MM.1S (cell line): ENCODE results near the gene IPO5.
"Not testable (repeated sequence)": the region's sequence is repeated elsewhere in the genome, so short reads cannot be mapped to it uniquely, and the experiment has no call there.

Source experiments
- DNase-seq: peaks from one replicate; pipeline ENCODE4 v3.0.0-alpha.2; 2015
- H2AFZ ChIP-seq: fragments of 300-600 bp; sonication (generic); 2 replicates; pipeline ENCODE4 v1.6.0; 2016; ENCODE audit warnings: antibody characterized with exemption, low read length
- H3F3A ChIP-seq: fragments of 300-600 bp; sonication (generic); 2 replicates; pipeline ENCODE4 v1.6.1; 2016; ENCODE audit warnings: mild to moderate bottlenecking, antibody characterized with exemption, low read length, moderate library complexity, mixed read lengths; ENCODE audit not compliant: insufficient read depth
- H3K27ac ChIP-seq: fragments of 300-600 bp; sonication (generic); 2 replicates; pipeline ENCODE4 v1.5.1; 2016; ENCODE audit warnings: mild to moderate bottlenecking, low read length
- H3K27me3 ChIP-seq: fragments of 300-600 bp; sonication (generic); replicated peaks from 2 replicates; pipeline ENCODE4 v1.6.0; 2016; ENCODE audit warnings: low read length; ENCODE audit not compliant: insufficient read depth
- H3K36me3 ChIP-seq: fragments of 300-600 bp; sonication (generic); replicated peaks from 2 replicates; pipeline ENCODE4 v1.6.1; 2016; ENCODE audit warnings: mild to moderate bottlenecking, low read length, mixed read lengths; ENCODE audit not compliant: insufficient read depth
- H3K4me1 ChIP-seq: fragments of 300-600 bp; sonication (generic); 2 replicates; pipeline ENCODE4 v1.6.1; 2016; ENCODE audit warnings: low read length, mixed read lengths
- H3K4me2 ChIP-seq: fragments of 300-600 bp; sonication (generic); 2 replicates; pipeline ENCODE4 v1.6.0; 2016; ENCODE audit warnings: low read depth, low read length
- H3K4me3 ChIP-seq: fragments of 300-600 bp; sonication (generic); 2 replicates; pipeline ENCODE4 v1.5.1; 2016; ENCODE audit warnings: low read length, mixed read lengths
- H3K79me2 ChIP-seq: fragments of 300-600 bp; sonication (generic); 2 replicates; pipeline ENCODE4 v1.6.1; 2016; ENCODE audit warnings: mixed run types, low read length, mixed read lengths
- H3K9ac ChIP-seq: fragments of 300-600 bp; sonication (generic); 2 replicates; pipeline ENCODE4 v1.6.1; 2016; ENCODE audit warnings: low read length, mixed read lengths
- H3K9me2 ChIP-seq: fragments of 300-600 bp; sonication (generic); replicated peaks from 2 replicates; pipeline ENCODE4 v1.6.1; 2016; ENCODE audit warnings: mild to moderate bottlenecking, low read length, mixed read lengths; ENCODE audit not compliant: insufficient read depth
- H3K9me3 ChIP-seq: fragments of 300-600 bp; sonication (generic); replicated peaks from 2 replicates; pipeline ENCODE4 v1.6.1; 2016; ENCODE audit warnings: mild to moderate bottlenecking, low read length, mixed read lengths; ENCODE audit not compliant: insufficient read depth
- H4K20me1 ChIP-seq: fragments of 300-600 bp; sonication (generic); 2 replicates; pipeline ENCODE4 v1.6.1; 2016; ENCODE audit warnings: mild to moderate bottlenecking, low read length, moderate library complexity, mixed read lengths; ENCODE audit not compliant: insufficient read depth
- EZH2 ChIP-seq: fragments of 300-600 bp; sonication (generic); optimal IDR thresholded peaks from 2 replicates; pipeline ENCODE3; 2017; ENCODE audit warnings: low read depth, mild to moderate bottlenecking, antibody characterized with exemption, low read length, mixed read lengths
- EZH2phosphoT487 ChIP-seq: fragments of 300-600 bp; sonication (generic); IDR thresholded peaks from 2 replicates; pipeline ENCODE4 v1.6.1; 2018; ENCODE audit warnings: antibody characterized with exemption, low read length
- TF ChIP-seq, protein P1 (sequence below): fragments of 300-600 bp; sonication (generic); IDR thresholded peaks from 2 replicates; pipeline ENCODE4 v1.5.1; 2016; ENCODE audit warnings: antibody characterized with exemption, low read length, mixed read lengths

The IPO5 gene

DNA sequence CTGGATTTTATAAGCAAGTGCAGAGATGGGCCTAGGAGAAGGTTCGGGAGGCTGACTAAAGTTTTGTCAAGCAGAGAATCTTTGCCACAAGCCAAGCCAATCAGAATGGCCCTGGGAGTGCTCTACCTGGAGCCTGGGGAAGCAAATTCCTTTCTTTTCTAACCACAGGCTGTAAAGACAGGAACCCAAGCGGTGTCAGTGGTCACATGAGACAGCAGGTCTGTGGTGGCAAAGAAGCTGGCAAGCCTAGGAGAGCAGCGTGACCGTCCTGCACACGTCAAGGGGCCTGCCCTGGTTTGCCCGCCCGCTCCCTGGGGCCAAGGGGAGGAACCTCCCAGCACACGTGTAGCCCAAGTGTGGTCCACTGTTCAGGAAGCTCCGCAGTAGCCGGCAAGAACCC is 90.8 kb downstream of the IPO5 start:
- Histone ChIP-seq H3K9me2 (no peaks in the 10 kb centered on the region), H3K27me3 (no peaks in the 10 kb centered on the region), H4K20me1 (no peaks in the 10 kb centered on the region), H3K4me2 (no peak overlapping the region), H3K4me3 (no peak overlapping the region), H3K36me3 (no peaks in the 10 kb centered on the region), H3F3A (no peaks in the 10 kb centered on the region), H3K27ac (no peak overlapping the region), H3K9ac (no peak overlapping the region), H3K79me2 (no peaks in the 10 kb centered on the region), H2AFZ (no peak overlapping the region), H3K9me3 (no peaks in the 10 kb centered on the region), H3K4me1 (no peaks in the 10 kb centered on the region)
- no peak for DNase-seq
- TF ChIP-seq EZH2phosphoT487 (no peak), EZH2 (no peak)
- TF ChIP-seq, protein P1, sequence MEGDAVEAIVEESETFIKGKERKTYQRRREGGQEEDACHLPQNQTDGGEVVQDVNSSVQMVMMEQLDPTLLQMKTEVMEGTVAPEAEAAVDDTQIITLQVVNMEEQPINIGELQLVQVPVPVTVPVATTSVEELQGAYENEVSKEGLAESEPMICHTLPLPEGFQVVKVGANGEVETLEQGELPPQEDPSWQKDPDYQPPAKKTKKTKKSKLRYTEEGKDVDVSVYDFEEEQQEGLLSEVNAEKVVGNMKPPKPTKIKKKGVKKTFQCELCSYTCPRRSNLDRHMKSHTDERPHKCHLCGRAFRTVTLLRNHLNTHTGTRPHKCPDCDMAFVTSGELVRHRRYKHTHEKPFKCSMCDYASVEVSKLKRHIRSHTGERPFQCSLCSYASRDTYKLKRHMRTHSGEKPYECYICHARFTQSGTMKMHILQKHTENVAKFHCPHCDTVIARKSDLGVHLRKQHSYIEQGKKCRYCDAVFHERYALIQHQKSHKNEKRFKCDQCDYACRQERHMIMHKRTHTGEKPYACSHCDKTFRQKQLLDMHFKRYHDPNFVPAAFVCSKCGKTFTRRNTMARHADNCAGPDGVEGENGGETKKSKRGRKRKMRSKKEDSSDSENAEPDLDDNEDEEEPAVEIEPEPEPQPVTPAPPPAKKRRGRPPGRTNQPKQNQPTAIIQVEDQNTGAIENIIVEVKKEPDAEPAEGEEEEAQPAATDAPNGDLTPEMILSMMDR, result no peak

DNA sequence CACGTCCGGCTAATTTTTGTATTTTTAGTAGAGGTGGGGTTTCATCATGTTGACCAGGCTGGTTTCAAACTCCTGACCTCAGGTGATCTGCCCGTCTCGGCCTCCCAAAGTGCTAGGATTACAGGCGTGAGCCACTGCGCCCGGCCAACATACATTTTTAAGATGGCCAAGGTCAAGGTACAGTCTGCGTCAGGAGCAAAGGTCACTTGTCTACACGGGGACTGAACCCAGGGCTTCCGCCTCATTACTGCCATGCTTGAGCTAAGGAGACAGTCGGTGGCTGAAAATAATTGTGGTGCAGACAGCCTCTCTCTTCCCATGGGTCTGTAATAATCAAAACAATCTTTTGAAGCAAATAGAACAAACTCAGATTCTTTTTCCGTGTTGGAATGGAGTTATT is 94.3 kb downstream of the IPO5 start:
- H3K9ac ChIP-seq, H3F3A ChIP-seq, H3K9me3 ChIP-seq, H3K4me1 ChIP-seq, H3K79me2 ChIP-seq, H3K9me2 ChIP-seq, H4K20me1 ChIP-seq, H3K4me2 ChIP-seq, H3K4me3 ChIP-seq, H3K27ac ChIP-seq, DNase-seq, H3K27me3 ChIP-seq, H3K36me3 ChIP-seq: not testable (repeated sequence)
- H2AFZ ChIP-seq, result 0 out of 2 replicates have a peak overlapping the region, but pooled peaks have one; percentile 16

DNA sequence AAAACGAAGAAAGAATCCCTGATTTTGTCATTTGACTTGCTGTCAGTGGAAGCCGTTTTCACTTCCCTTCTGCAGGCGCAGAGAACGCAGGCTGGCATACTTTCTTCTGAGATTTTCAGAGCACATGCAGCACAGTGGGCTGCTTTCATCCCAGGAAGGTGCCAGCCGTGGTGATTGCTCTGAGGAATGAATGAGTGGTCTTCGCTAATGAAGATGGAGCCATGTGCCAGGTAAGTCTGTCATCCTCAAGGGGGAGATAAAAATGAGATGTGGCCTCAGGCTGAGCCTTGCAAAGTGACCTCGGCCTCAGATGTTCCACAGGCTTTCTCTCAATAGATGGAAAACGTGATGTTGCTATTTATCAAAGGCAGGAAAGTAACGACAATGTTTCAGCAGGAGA is 94.8 kb downstream of the IPO5 start:
- H3K27ac ChIP-seq, result no peak overlapping the region
- H3K4me3 ChIP-seq, result no peak overlapping the region
- no peaks in the 10 kb centered on the region for H4K20me1 ChIP-seq
- no peak for TF ChIP-seq EZH2
- TF ChIP-seq EZH2phosphoT487, result no peak
- TF ChIP-seq, protein P1, result no peak
- DNase-seq, result no peak
- no peak overlapping the region for H3K4me2 ChIP-seq
- 0 out of 2 replicates have a peak overlapping the region, but pooled peaks have one; percentile 16 for H2AFZ ChIP-seq
- no peaks in the 10 kb centered on the region for H3F3A ChIP-seq
- no peaks in the 10 kb centered on the region for H3K9me3 ChIP-seq
- H3K4me1 ChIP-seq, result no peaks in the 10 kb centered on the region
- H3K9ac ChIP-seq, result no peak overlapping the region
- no peaks in the 10 kb centered on the region for H3K79me2 ChIP-seq
- H3K9me2 ChIP-seq, result no peaks in the 10 kb centered on the region
- H3K27me3 ChIP-seq, result no peaks in the 10 kb centered on the region
- no peaks in the 10 kb centered on the region for H3K36me3 ChIP-seq

DNA sequence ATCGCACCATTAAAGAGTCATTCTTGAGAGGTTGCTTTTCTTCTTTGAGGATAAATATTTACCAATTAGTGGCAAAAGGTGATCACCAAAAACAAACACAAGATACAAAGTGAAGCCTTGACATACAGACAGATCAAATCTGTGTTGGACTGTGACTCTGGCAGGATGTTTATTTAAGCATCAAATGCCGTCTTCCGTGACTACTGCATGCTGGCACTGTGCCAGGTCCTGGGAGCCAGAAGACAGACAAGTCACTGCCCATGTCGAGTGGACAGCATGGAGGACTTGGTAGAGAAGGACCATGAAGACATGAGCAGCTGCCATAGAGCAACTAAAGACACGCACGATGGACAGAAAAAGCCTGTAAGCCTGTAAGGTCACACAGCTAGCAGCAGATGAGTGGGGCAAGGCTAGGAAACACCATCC is 96.6 kb downstream of the IPO5 start:
- H3K36me3 ChIP-seq, result no peaks in the 10 kb centered on the region
- H3K4me1 ChIP-seq, result no peaks in the 10 kb centered on the region
- no peak overlapping the region for H3K27ac ChIP-seq
- no peaks in the 10 kb centered on the region for H3K9me2 ChIP-seq
- no peak overlapping the region for H3K4me3 ChIP-seq
- no peaks in the 10 kb centered on the region for H3K9me3 ChIP-seq
- no peak overlapping the region for H2AFZ ChIP-seq
- no peaks in the 10 kb centered on the region for H3F3A ChIP-seq
- no peaks in the 10 kb centered on the region for H3K79me2 ChIP-seq
- H3K4me2 ChIP-seq, result no peak overlapping the region
- no peaks in the 10 kb centered on the region for H4K20me1 ChIP-seq
- H3K9ac ChIP-seq, result no peak overlapping the region
- TF ChIP-seq EZH2 (no peak), EZH2phosphoT487 (no peak)
- TF ChIP-seq, protein P1, result no peak
- H3K27me3 ChIP-seq, result no peaks in the 10 kb centered on the region
- DNase-seq, result no peak
